ENCODE measurements around the gene ZNF316. TPM values are rescaled to one million over a fixed set of nuclear protein-coding genes. Genes with fewer than 3 reads are reported as not detected.

ZNF316 gene
- total RNA-seq, 1 experiment from 2014 or later: 22.2 TPM

GRCh38 chr7:6623589-6624245 lies 13.4 kb upstream of the ZNF316 start:
- Mint-ChIP-seq H3K4me1 (no peaks in the 10 kb centered on the region; a peak in 1 of 4 replicates), H3K4me3 (peak overlapping the region in 1 of 2 experiments; percentile 38; a peak in 2 of 5 replicates), H3K27ac (0 out of 7 replicates have a peak overlapping the region, but pooled peaks of 1 of the 3 experiments have one; percentile 53), H3K36me3 (ENCODE audit: insufficient read depth in 1 of 3, low read depth in 3 of 3) (peaks cover 16 to 26% (median 19%) of the 10 kb centered on the region in 3 experiments), H3K27me3 (ENCODE audit: low read depth) (no peaks in the 10 kb centered on the region), H3K9me3 (no peaks in the 10 kb centered on the region; a peak in 1 of 5 replicates)
- H2BK15ac ChIP-seq (ENCODE audit: low read depth, low read length): no peak overlapping the region
- H3K14ac ChIP-seq (ENCODE audit: insufficient read depth, low read length): no peak overlapping the region
- no peaks in the 10 kb centered on the region for H3K9me3 ChIP-seq (ENCODE audit: control insufficient read depth, low read depth, low read length)
- H3K56ac ChIP-seq (ENCODE audit: insufficient read length, low read depth, low read length): no peak overlapping the region
- no peak overlapping the region for H3K23ac ChIP-seq (ENCODE audit: insufficient read length, low read depth, low read length)
- H2BK12ac ChIP-seq (ENCODE audit: insufficient read length, low read depth, low read length): no peak overlapping the region
- no peak overlapping the region for H4K5ac ChIP-seq (ENCODE audit: insufficient read length, low read depth, low read length)
- no peaks in the 10 kb centered on the region for H3K79me1 ChIP-seq (ENCODE audit: insufficient read depth, low read depth, low read length, poor library complexity, severe bottlenecking)
- no peak overlapping the region for H4K91ac ChIP-seq (ENCODE audit: insufficient read length, low read depth, low read length)
- no peak for DNase-seq
- H3K27ac ChIP-seq (ENCODE audit: insufficient read length, low read depth, low read length): no peak overlapping the region
- H3K23me2 ChIP-seq (ENCODE audit: insufficient read length, low read depth, low read length, poor library complexity, severe bottlenecking): no peaks in the 10 kb centered on the region
- no CpG with 5 or more reads among the region's 15 CpGs for WGBS (ENCODE audit: extremely low coverage, insufficient read length, low lambda C conversion rate)
- H3T11ph ChIP-seq (ENCODE audit: low read length): no peak overlapping the region
- no peak overlapping the region for H3K4ac ChIP-seq (ENCODE audit: low read depth, low read length)
- H3K79me2 ChIP-seq (ENCODE audit: insufficient read depth, low read length): no peaks in the 10 kb centered on the region
- H2BK20ac ChIP-seq (ENCODE audit: low read depth, low read length, poor library complexity, severe bottlenecking): no peak overlapping the region
- no peak overlapping the region for H2AFZ ChIP-seq (ENCODE audit: low read length)
- no peak overlapping the region for H3K9ac ChIP-seq (ENCODE audit: extremely low read depth, insufficient read length, low read length)
- H2AK5ac ChIP-seq (ENCODE audit: insufficient read length, low read length): no peak overlapping the region
- no peak overlapping the region for H2BK5ac ChIP-seq (ENCODE audit: insufficient read length, low read length)
- no peak overlapping the region for H3K18ac ChIP-seq (ENCODE audit: insufficient read length, low read depth, low read length)
- H4K20me1 ChIP-seq (ENCODE audit: control insufficient read depth, insufficient read depth, insufficient read length): no peaks in the 10 kb centered on the region
- no peak for TF ChIP-seq CTCF (conservative IDR thresholded peaks at IDR 0.05)
- H4K8ac ChIP-seq (replicated peaks; ENCODE audit: insufficient read length, low read depth, low read length): no peak overlapping the region
- no peaks in the 10 kb centered on the region for H3K4me1 ChIP-seq (ENCODE audit: insufficient read depth, low read length)
- no peak overlapping the region for H3K4me2 ChIP-seq (ENCODE audit: insufficient read depth, insufficient read length, low read length)
- no peak overlapping the region for H2BK120ac ChIP-seq (ENCODE audit: low read depth, low read length, poor library complexity, severe bottlenecking)
- no peaks in the 10 kb centered on the region for H3K27me3 ChIP-seq (ENCODE audit: insufficient read depth, low read length)
